HG03342 (cell line): ENCODE results near the gene UBL5.
"Not testable (repeated sequence)": the region's sequence is repeated elsewhere in the genome, so short reads cannot be mapped to it uniquely, and the experiment has no call there.

Experiments used
- ATAC-seq: cut with Tn5 transposase; IDR thresholded peaks from one replicate; pipeline ENCODE4 v1.9.1; 2021; ENCODE audit warnings: mild to moderate bottlenecking, moderate library complexity; ENCODE audit not compliant: unreplicated experiment

UBL5 gene

GRCh38 chr19:9808855-9809824 is 18.6 kb upstream of the UBL5 start:
- ATAC-seq, result no peak

DNA sequence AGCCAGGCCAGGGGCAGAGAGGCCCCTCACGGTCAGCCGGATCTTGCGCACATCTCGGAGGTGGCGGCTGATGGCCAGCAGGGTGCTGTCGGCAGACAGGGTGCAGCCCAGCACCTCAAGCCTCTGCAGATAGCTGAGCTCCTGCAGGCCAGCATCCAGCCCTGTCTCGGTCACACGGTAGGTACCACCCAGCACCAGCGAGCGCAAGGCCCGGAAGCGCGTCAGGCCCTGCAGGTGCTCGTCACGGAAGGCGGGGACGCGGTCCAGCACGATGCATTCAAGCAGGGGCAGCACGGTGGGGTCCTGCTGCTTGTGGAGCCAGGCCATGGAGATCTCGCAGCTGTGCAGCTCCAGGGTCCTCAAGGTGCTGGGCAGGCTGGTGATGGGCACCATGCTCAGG is 16.6 kb upstream of the UBL5 start:
- ATAC-seq, result no peak

- no peak for ATAC-seq
Observed at GRCh38 chr19:9818175-9818733, 9.5 kb upstream of the UBL5 start.

GRCh38 chr19:9818734-9819595 is 8.8 kb upstream of the UBL5 start, which contains the start of gene FBXL12:
Gene FBXL12, minus strand, starts transcription at chr19:9819079. Its CDS starts 266 bp downstream, at chr19:9818813.
- peak; percentile 80 for ATAC-seq

DNA sequence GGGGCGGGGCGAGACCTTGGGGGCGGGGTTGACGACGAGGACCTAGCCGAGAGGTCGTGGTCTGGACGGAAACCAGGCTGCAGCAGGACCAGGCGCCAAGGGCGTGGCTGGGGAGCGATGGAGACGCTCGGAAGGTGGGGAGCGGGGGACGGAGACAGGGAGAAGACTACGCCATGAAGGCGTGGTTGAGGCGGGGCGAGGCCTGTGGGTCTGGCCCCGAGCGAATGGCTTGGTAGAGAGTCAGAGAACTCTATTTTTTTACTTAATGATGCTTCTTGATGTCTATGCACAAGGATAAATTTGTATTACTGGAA is 8.2 kb upstream of the UBL5 start:
- ATAC-seq, result no peak

DNA sequence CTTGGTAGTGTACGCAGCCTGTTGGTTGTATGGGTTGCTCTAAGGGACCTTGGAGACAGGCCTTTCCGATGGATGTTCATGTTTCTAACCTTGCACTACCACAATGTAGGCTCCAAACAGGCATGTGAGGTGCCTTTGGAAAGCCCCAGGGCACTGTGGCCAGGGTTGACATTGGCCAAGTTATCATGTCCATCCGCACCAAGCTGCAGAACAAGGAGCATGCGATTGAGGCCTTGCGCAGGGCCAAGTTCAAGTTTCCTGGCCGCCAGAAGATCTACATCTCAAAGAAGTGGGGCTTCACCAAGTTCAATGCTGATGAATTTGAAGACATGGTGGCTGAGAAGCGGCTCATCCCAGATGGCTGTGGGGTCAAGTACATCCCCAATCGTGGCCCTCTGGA is 7.7 kb upstream of the UBL5 start:
- not testable (repeated sequence) for ATAC-seq

- ATAC-seq, result no peak
Observed at GRCh38 chr19:9823816-9824215, 3.9 kb upstream of the UBL5 start.

- ATAC-seq, result no peak
Observed at GRCh38 chr19:9828551-9829063, 889 bp downstream of the UBL5 start.

- ATAC-seq, result no peak
Observed at GRCh38 chr19:9834307-9834725, 6.6 kb downstream of the UBL5 start.

DNA sequence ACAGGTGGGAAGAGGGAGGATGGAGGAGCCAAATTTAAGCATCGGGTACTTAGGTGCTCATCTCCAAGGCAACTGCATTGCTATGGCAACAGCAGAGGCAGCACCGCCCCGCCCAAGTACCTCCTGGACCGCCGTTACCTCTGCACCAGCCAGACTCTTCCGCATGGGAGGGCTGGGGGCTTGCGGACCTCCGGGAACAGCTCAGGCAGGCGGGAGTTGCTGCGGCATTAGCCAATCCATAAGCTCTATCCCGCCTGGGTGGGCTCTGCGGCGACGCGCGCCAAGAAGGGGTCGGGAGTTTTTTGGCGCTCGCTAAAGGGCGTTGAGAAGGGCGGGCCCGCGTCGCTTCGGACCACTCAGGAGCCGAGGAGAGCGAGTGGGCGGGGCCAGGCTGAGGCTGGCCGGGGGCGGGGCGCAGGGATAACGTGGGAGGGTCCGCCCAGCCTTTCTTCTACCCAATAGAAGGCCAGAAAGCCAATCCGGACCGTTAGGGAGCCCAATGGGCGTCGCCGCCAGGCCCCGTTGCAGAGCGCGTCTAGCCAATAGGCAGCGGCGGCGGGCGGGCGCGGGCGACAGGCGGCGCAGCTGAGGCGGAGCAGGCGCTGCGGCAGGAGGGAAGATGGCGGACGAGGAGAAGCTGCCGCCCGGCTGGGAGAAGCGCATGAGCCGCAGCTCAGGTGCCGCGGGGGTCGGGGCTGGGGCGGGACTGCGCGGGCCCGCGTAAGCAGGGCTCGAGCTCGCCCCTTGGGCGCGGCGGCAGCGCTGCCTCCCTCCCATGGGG is 7.2 kb downstream of the UBL5 start, which contains the start of gene PIN1:
Gene PIN1, plus strand, starts transcription at position 593 of the 781 bp plus-strand sequence. Its CDS starts 27 bp downstream, at position 620.
- ATAC-seq, result peak; percentile 92

DNA sequence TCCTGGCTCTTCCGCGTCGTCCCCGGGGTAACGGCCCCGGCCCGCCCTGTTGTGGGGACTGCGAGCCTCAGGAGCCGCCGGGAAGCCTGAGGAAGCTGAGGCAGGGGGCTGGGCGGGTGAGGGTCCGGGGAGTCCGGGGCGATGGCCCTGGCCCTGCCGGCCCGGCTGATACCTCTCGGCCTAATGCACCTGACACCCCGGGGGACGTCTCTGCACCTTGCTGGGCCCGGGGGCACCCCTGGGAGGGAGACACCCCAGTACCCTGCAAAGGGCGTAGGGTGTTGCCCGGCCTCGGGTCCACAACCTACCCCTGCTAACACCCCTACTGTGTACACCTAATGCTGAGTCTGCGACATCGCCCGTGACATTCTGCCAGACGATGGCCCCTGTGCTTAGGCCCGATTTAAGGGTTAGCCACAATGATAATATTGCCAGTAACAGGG is 7.8 kb downstream of the UBL5 start:
- ATAC-seq, result peak; percentile 11

DNA sequence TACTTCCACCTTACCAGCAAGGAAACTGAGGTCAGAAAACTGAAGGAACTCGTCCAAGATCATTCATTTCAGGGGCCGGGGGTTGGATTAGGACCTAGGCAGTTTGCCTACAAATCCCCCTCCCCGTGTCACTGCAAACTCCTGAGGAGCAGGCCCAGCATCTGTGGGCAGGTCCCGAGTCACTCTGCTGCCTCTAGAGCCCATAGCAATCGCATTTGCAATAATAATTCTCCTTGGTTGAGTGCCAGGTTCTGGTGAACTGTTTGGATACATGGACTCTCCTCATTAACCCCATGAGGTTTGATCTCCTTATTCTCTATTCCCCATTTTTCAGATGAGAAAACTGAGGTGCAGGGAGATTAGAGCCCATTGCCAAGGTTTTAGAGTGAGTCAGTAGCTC is 8.3 kb downstream of the UBL5 start:
- no peak for ATAC-seq

DNA sequence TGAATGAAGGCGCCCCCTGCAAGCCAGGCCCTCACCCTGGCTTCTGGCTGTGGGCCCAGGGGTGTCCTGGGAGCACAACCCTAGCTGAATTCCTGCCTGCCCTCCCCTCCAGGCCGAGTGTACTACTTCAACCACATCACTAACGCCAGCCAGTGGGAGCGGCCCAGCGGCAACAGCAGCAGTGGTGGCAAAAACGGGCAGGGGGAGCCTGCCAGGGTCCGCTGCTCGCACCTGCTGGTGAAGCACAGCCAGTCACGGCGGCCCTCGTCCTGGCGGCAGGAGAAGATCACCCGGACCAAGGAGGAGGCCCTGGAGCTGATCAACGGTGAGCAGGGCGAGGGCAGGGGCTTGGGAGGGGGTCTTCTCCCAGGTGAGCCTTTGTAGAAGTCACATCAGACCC is 10.6 kb downstream of the UBL5 start:
- no peak for ATAC-seq

DNA sequence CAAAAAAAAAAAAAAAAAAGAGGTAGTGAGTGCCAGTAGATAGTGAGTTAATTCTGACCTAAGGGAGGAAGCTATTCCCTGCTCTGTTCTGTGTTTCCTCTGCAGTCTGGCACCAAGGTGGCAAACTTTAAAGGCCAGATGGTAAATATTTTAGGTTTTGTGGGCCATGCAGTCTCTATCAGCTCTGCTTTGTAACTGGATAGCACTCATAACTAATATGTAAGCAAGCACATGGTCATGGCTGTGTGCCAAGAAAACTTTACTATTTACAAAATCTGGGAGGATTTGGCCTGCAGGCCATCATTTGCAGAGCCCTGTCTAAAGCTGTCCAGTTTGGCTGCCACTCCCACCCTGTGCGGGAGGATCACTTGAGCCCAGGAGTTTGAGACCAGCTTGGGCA is 11.7 kb downstream of the UBL5 start:
- no peak for ATAC-seq

GRCh38 chr19:9842834-9843625 is 15.3 kb downstream of the UBL5 start:
- ATAC-seq, result no peak

DNA sequence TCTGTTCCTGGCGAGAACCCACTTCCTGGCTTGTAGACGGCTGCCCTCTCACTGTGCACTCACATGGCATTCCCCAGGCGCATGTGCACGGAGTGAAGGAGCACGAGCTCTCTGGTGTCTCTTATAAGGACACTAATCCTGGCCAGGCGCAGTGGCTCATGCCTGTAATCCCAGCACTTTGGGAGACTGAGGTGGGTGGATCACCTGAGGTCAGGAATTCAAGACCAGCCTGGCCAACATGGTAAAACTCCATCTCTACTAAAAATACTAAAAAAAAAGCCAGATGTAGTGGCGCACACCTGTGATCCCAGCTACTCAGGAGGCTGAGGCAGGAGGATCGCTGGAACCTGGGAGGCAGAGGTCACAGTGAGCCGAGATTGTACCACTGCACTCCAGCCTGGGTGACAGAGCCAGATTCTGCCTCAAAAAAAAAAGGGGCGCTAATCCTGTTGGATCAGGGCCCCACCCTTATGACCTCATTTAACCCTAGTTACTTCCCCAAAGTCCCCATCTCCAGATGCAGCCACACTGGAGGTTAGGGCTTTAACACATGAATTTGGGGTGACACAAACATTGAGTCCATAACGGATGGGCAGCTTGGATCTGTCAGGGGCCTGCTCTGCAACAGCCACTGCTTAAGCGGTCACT is 16.0 kb downstream of the UBL5 start:
- ATAC-seq, result not testable (repeated sequence)

- no peak for ATAC-seq
Observed at GRCh38 chr19:9847087-9847671, 19.5 kb downstream of the UBL5 start.

- no peak for ATAC-seq
Observed at GRCh38 chr19:9848060-9848459, 20.3 kb downstream of the UBL5 start.

DNA sequence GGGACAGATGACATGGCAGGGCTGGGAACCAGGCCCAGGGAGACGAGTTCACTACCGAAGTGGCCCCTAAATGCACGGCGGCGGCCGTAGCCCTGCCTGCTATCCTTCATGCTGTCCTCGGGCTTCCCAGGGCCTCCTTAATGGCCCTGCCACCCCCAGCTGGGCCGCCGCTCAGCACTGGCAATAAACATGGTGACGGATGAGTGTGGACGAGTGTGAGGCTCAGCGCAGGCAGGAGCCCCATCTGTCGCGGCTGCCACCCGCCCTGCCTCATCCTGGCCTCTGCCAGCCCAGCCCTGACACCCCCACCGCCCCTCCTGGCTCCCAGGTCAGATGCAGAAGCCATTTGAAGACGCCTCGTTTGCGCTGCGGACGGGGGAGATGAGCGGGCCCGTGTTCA is 21.0 kb downstream of the UBL5 start:
- no peak for ATAC-seq
